GM21447 (cell line): Measurements from ENCODE around the gene BAG5.
"Not testable (repeated sequence)": the region's sequence is repeated elsewhere in the genome, so short reads cannot be mapped to it uniquely, and the experiment has no call there.

Source experiments
- ATAC-seq: cut with Tn5 transposase; IDR thresholded peaks from one replicate; pipeline ENCODE4 v1.9.1; 2021; ENCODE audit not compliant: unreplicated experiment

The BAG5 gene

GRCh38 chr14:103524002-103524935 is 38.2 kb downstream of the BAG5 start:
- ATAC-seq: no peak

- ATAC-seq: no peak
Observed at GRCh38 chr14:103523575-103523954, 38.9 kb downstream of the BAG5 start.

GRCh38 chr14:103522649-103523574 is 39.5 kb downstream of the BAG5 start, which contains the start of gene CKB:
TSS of gene CKB (minus strand) at chr14:103522830. CDS start at chr14:103522493, 337 bp downstream.
- ATAC-seq: no peak

GRCh38 chr14:103521951-103522563 is 40.4 kb downstream of the BAG5 start:
- no peak for ATAC-seq

GRCh38 chr14:103521438-103521950 is 41.0 kb downstream of the BAG5 start:
- ATAC-seq: no peak

- no peak for ATAC-seq
Observed at GRCh38 chr14:103520657-103521437, 41.6 kb downstream of the BAG5 start.

- ATAC-seq: no peak
Observed at GRCh38 chr14:103520269-103520656, 42.2 kb downstream of the BAG5 start.

- ATAC-seq: no peak
Observed at GRCh38 chr14:103519837-103520212, 42.6 kb downstream of the BAG5 start.

GRCh38 chr14:103519043-103519836 is 43.2 kb downstream of the BAG5 start:
- no peak for ATAC-seq

GRCh38 chr14:103518422-103519042 is 43.9 kb downstream of the BAG5 start:
- no peak for ATAC-seq

- ATAC-seq: no peak
Observed at GRCh38 chr14:103517721-103518421, 44.6 kb downstream of the BAG5 start.

- no peak for ATAC-seq
Observed at GRCh38 chr14:103517174-103517566, 45.3 kb downstream of the BAG5 start.

- no peak for ATAC-seq
Observed at GRCh38 chr14:103516426-103517173, 45.9 kb downstream of the BAG5 start.

GRCh38 chr14:103514596-103515421 is 47.6 kb downstream of the BAG5 start:
- no peak for ATAC-seq

GRCh38 chr14:103512701-103513611 is 49.5 kb downstream of the BAG5 start:
- no peak for ATAC-seq

GRCh38 chr14:103512180-103512579 is 50.3 kb downstream of the BAG5 start:
- ATAC-seq: not testable (repeated sequence)
